ENCODE data around the gene ITGB6.

- TF ChIP-seq CTCF (IDR thresholded peaks at IDR 0.05; ENCODE audit: insufficient read depth, low read depth, low read length) (no peak), EZH2 (IDR thresholded peaks at IDR 0.05; ENCODE audit: insufficient read depth, low read length) (no peak)
Measured at GRCh38 chr2:160057356-160057755, 142.7 kb downstream of the ITGB6 start.

All from astrocyte (in vitro differentiated cells and primary cell).